H1 (cell line): Measurements from ENCODE around the gene CEP126. TPM values are rescaled to one million over a fixed set of nuclear protein-coding genes. Genes with fewer than 3 reads are reported as not detected.

Experiments used
- CEBPB ChIP-seq: IDR thresholded peaks from 2 replicates; pipeline ENCODE4 v1.6.1; 2012; ENCODE audit warnings: low read depth, low read length
- CHD2 ChIP-seq: IDR thresholded peaks from 2 replicates; pipeline ENCODE4 v1.6.1; 2012; ENCODE audit warnings: low read length, improper control_type of control experiment
- CREB1 ChIP-seq: IDR thresholded peaks from 2 replicates; pipeline ENCODE4 v1.6.1; 2012; ENCODE audit warnings: inconsistent platforms
- EGR1 ChIP-seq: IDR thresholded peaks from 2 replicates; pipeline ENCODE4 v1.6.1; 2011; ENCODE audit warnings: low read depth, low read length, borderline replicate concordance
- EZH2 ChIP-seq: fragments of 200-600 bp; sonication (generic); IDR thresholded peaks from 2 replicates; pipeline ENCODE4 v1.7.1; 2012; ENCODE audit warnings: low read depth, mild to moderate bottlenecking, moderate library complexity, low read length, inconsistent platforms; ENCODE audit not compliant: severe bottlenecking
- FOSL1 ChIP-seq: IDR thresholded peaks from 2 replicates; pipeline ENCODE4 v1.6.1; 2011; ENCODE audit warnings: mild to moderate bottlenecking, low read depth, low read length, moderate library complexity; ENCODE audit not compliant: insufficient read depth
- polyA plus RNA-seq, 7 experiments: library from polyadenylated mRNA; depleted of rRNA in 3 of 7; stranded (reverse) in 5 of 7; unstranded in 2 of 7; fragments of >200 nt in 5 of 7; fragments of 200-250 nt in 2 of 7; gene quantifications; 1 replicate in 5 of 7; 2 replicates in 1 of 7; 4 replicates in 1 of 7; pipeline versions ENCODE4 v1.2.1 to v1.2.3, GENCODE V29; 2011 to 2013; ENCODE audit warnings: missing spikeins in 2 of 7, mixed read lengths in 2 of 7
- total RNA-seq: library from RNA; stranded (reverse); fragmentation: NEBNext Ultra II Directional; extraction: Animal tissue kit (Norgen Biotek cat#: 25700); gene quantifications from 2 replicates; pipeline ENCODE4 v1.2.1, GENCODE V29; 2021

CEP126 gene
- total and polyA plus RNA-seq, 2 of the 8 experiments (the other 6 are each of a cell fraction or from before 2014, with no cell fraction given), result 0.76 to 1.9 TPM

- TF ChIP-seq CHD2 (no peak), EZH2 (no peak), EGR1 (no peak), CREB1 (no peak), CEBPB (no peak), FOSL1 (no peak)
Observed at GRCh38 chr11:101894505-101894904, 20.3 kb upstream of the CEP126 start (continued).
